HG03280 (cell line): Measurements from ENCODE around the gene FTO.
"Not testable (repeated sequence)": the region's sequence is repeated elsewhere in the genome, so short reads cannot be mapped to it uniquely, and the experiment has no call there.

Source experiments
- ATAC-seq: cut with Tn5 transposase; IDR thresholded peaks from one replicate; pipeline ENCODE4 v1.9.1; 2021; ENCODE audit warnings: mild to moderate bottlenecking, moderate library complexity; ENCODE audit not compliant: unreplicated experiment

The FTO gene

GRCh38 chr16:53817812-53818550 is 114.0 kb downstream of the FTO start:
- ATAC-seq: no peak

DNA sequence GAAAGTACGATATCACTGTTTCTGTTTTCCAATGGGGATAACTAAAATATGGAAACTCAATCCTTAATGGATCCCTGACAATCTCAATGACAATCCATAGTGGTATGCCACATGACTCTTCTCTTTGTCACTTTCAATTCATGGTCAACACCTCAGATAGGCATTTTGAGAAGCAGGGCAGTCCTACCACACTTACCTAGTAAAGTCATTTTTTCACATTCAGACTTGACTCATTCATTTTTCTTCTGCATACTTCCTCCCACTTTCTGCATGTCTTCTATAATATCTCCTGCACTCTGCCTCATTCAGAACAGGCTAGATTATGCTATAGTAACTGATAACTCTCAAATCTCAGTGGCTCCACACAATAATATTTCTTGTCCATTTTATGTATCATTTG is 117.5 kb downstream of the FTO start:
- ATAC-seq: no peak

DNA sequence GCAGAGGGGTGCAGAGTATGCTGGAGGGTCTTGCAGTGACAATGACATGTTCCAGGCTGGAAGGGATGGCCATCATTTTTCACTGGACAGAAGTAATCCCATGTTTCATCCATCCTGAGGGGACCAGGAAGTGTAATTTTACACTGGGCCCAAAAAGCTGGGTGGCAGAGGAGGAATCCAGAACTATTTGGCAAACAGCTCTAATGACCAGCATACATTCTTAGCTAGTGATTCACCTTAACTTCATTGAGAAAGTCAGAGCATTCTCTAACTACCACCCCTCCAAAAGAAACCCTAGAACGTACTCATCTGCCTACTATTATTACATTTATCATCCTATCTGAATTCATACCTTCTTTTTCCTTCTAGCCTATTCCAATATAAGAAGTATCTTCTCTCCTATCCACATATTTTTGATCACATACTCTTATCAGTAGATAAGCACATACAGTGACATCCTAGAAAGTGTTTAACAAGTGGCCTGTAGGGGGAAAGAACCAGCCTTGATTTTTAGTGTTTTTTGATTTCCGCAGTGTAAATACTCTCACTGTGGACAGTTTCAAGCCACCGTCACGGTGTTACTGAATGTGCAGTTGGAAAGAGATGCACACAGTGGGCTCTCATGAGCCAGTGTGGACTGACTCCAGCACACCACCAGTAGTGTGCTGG is 118.1 kb downstream of the FTO start:
- ATAC-seq: no peak

DNA sequence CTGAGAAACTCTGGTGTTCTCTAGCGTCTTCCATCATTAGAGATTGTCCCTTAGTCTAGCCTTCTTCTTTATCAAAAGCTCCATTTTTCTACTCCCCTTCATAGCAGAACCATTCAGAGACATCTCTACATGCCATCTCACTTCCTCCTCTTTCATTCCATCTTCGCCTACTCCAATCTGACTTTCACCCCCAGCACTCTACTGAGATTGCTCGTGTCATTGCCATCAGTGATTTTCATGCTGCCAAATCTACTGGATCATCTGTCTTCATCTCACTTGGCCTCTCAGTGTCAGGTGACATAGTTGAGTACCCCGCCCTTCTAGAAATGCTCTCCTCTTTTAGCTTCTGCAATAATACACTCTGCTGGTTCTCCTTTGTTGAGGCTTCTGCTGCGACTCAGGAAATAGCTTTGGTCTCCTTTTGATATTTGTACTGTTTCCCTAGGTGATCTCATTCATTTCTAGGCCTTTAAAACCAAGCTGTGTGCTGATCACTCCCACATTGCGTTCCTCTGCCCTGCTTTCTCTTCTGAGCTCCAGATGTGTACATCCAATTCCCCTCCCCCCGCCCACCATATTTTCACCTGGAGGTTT is 119.1 kb downstream of the FTO start:
- no peak for ATAC-seq

DNA sequence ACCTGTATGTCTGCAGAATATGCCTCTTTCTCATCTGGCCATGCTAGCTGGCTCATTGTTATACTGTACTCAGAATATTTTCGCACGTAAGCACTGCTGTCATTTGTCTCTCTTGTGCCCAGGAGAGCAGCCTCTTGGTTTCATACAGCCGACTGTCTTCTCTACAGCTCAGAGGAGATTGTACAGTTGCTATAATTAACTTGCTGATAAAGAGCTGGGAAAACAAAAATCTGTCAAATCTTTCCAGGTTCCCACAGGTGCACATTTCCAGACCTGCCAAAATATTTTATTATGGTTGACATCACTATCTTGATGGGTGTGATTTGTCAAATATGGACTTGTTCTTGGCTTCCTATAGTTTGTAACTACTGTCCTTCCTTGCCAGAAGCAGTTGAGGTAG is 122.7 kb downstream of the FTO start:
- no peak for ATAC-seq

- ATAC-seq: no peak
These were observed 123.8 kb downstream of the FTO start for GRCh38 chr16:53827741-53828140.

GRCh38 chr16:53829186-53829747 is 125.3 kb downstream of the FTO start:
- ATAC-seq: no peak

DNA sequence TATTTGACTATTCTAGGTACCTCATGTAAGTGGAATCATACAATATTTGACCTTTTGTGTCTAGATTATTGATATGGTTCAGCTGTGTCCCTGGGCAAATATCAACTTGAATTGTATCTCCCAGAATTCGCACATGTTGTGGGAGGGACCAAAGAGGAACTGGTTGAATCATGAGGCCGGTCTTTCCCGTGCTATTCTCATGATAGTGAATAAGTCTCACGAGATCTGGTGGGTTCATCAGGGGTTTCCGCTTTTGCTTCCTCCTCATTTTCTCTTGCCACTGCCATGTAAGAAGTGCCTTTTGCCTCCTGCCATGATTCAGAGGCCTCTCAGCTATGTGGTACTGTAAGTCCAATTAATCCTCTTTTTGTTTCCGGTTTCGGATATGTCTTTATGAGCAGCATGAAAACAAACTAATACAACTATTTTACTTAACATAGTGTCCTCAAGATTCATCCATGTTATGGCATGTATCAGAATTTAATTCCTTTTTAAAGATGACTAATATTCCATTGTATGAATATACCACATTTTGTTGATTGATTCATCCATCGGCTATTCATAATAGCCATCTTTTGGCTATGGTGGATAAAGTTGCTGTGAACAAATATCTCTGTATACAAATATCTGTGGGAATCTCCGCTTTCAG is 129.1 kb downstream of the FTO start:
- ATAC-seq: no peak

GRCh38 chr16:53836142-53836541 is 132.2 kb downstream of the FTO start:
- no peak for ATAC-seq

DNA sequence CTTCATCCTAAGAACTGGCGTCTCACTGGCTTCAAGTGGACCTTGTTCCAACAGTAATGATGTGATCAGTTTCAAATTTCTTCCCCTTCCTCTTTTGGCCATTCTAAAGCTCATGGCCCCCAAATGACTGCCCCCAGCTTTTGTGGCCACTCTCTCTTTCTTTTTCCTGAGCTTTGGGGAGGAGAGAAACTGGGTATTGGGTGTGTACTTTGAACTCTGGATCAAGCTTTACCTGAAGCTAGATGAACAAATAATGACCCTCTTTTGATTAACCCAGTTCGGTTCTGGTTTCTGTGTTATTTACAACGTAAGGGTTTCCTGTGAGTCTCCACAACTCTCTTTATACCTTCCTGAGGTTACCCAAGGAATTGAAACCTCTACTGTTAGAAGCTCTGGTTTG is 132.7 kb downstream of the FTO start:
- no peak for ATAC-seq

DNA sequence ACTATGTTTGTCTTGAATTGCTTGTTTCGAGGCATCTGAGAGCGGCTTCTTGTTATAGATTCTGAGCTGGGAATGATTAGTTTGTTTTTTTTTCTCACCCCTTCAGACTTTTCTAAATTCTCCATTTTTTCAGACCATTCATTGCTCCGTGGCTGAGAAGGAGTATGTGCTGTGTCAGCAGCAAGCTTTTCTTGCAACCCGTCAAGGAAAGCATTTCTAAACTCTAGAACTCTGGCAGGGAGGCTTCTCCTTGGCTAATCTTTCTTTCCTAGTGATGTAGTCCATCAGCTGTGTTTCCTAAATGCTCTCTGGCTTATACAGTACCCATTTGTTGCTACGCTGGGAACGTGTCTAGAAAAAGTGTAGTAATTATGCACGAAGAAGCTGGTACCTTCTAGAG is 133.5 kb downstream of the FTO start:
- ATAC-seq: no peak

DNA sequence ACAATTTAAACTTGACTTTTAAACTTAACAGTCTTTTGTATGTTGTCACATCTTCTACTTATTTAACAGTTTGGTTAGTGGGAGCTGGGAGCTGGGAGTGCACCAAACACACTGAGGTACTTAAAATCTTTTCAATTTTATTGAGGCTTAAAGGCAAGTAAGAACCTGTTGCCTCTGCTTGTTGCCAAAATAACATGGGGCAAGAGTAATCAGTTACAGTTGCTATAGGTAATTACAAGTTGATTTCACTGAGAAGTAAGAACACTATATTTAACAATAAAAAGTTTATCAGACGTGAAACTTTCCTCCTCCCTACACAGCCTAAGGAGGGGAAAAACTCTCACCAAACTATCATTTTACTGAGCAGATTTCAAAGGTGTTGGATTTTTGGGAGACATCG is 135.2 kb downstream of the FTO start:
- ATAC-seq: no peak

GRCh38 chr16:53840456-53840855 is 136.5 kb downstream of the FTO start:
- no peak for ATAC-seq

DNA sequence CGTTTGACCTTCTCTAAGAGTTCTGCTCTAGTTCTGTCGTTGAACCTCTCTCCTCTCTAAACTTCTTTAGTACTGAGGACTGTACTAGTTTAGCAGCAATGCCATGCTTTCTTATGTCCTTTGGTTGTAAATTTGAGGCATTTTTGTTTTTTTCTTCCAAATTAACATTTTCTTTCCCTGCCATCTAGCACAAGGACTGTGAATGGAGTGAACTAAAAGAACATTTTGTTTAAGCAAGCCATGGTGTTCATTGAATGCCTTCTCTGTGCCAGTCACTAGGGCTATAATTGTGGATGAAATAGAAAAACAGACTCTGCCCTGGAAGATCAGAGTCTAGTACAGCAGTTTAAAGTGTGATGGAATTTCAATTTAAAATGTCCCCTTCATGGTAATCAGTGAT is 137.9 kb downstream of the FTO start:
- ATAC-seq: no peak

DNA sequence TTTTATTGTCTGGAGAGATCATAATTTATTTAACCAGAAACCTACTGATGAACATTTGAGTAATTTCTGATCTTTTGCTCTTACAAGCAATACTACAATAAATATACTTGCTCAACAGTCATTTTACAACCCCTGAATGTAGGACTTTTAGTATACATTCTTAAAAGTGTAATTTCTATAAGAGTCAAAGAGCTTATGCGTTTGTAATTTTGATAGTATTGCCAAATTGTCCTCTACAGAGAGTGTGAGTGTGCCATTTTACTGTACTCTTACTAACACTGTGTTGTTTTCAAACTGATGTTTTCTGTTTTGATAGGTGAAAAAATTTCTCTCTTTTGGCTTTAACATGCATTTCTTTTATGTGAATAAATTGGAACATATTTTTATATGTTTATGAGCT is 139.1 kb downstream of the FTO start:
- ATAC-seq: no peak

- ATAC-seq: no peak
These were observed 140.8 kb downstream of the FTO start for GRCh38 chr16:53844804-53845203.

DNA sequence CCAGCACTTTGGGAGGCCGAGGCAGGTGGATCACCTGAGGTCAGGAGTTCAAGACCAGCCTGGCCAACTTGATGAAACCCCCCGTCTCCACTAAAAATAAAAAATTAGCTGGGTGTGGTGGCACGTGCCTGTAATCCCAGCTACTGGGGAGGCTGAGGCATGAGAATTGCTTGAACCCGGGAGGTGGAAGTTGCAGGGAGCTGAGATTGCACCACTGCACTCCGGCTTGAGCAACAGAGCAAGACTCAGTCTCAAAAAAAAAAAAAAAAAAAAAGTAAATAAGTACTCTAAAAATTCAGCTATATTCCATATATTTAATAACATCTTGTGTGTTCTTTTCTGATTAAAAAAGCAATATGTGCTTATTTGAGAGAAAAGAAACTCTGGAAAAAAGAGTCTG is 142.6 kb downstream of the FTO start:
- ATAC-seq: not testable (repeated sequence)

- no peak for ATAC-seq
These were observed 143.0 kb downstream of the FTO start for GRCh38 chr16:53846971-53847370.

GRCh38 chr16:53848277-53848942 is 144.5 kb downstream of the FTO start:
- ATAC-seq: no peak

GRCh38 chr16:53848950-53849349 is 145.0 kb downstream of the FTO start:
- no peak for ATAC-seq

- ATAC-seq: no peak
These were observed 145.6 kb downstream of the FTO start for GRCh38 chr16:53849585-53849984.
